Measurements from ENCODE around the gene AQP9.

Gene AQP9

DNA sequence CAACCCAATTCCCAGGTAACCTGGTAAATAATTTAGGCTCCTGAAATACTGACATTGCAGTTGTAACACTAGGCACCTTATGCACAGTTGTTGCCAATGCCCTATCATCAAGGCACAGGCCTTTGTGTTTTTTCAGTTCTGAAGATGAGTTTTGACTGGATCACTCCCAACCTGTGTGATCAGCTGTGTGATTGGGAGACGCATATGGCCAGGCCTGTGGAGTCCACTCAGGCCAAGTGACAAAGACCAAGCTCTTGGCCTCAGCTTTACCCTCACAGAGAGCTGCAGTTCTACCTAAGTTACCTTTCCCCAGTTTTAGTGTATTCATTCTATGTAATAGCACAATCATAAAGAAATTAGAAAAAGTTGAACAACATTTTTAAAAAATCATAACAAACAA lies 19.2 kb upstream of the AQP9 start:
- FAIRE-seq (no peak), DNase-seq (ENCODE audit: insufficient read length, low spot score) (no peak)
- TF ChIP-seq, protein P1, sequence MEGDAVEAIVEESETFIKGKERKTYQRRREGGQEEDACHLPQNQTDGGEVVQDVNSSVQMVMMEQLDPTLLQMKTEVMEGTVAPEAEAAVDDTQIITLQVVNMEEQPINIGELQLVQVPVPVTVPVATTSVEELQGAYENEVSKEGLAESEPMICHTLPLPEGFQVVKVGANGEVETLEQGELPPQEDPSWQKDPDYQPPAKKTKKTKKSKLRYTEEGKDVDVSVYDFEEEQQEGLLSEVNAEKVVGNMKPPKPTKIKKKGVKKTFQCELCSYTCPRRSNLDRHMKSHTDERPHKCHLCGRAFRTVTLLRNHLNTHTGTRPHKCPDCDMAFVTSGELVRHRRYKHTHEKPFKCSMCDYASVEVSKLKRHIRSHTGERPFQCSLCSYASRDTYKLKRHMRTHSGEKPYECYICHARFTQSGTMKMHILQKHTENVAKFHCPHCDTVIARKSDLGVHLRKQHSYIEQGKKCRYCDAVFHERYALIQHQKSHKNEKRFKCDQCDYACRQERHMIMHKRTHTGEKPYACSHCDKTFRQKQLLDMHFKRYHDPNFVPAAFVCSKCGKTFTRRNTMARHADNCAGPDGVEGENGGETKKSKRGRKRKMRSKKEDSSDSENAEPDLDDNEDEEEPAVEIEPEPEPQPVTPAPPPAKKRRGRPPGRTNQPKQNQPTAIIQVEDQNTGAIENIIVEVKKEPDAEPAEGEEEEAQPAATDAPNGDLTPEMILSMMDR (IDR thresholded peaks at IDR 0.05; ENCODE audit: insufficient read depth, missing control alignments): no peak

GRCh38 chr15:58124585-58124984 lies 13.6 kb upstream of the AQP9 start:
- FAIRE-seq (no peak), DNase-seq (ENCODE audit: insufficient read length, low spot score) (no peak)
- TF ChIP-seq, protein P1 (IDR thresholded peaks at IDR 0.05; ENCODE audit: insufficient read depth, missing control alignments): no peak

- DNase-seq (ENCODE audit: insufficient read length, low spot score) (no peak), FAIRE-seq (no peak)
- TF ChIP-seq, protein P1 (IDR thresholded peaks at IDR 0.05; ENCODE audit: insufficient read depth, missing control alignments): no peak
These were observed 12.8 kb upstream of the AQP9 start for GRCh38 chr15:58125333-58125732.

DNA sequence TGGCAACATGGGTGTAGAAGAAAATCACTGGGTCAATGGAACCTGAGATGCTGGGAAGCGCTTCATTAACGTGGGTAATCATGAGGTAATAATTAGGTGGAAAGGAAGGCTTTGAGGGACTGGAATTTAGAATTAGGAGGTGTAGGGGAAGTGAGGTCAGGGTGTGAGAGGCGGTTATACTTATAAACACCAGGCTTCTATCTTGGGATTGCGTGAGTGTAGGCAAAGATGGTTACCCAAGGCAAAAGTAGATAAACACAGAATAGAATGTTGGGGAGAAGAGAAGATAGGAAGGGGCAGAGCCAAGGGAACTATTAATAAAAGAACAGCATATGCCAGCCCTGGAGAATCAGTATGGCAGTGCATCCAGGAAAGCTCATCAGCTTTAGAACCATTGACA lies 3.3 kb upstream of the AQP9 start:
- FAIRE-seq (no peak), DNase-seq (ENCODE audit: insufficient read length, low spot score) (no peak)
- TF ChIP-seq, protein P1 (IDR thresholded peaks at IDR 0.05; ENCODE audit: insufficient read depth, missing control alignments): no peak

DNA sequence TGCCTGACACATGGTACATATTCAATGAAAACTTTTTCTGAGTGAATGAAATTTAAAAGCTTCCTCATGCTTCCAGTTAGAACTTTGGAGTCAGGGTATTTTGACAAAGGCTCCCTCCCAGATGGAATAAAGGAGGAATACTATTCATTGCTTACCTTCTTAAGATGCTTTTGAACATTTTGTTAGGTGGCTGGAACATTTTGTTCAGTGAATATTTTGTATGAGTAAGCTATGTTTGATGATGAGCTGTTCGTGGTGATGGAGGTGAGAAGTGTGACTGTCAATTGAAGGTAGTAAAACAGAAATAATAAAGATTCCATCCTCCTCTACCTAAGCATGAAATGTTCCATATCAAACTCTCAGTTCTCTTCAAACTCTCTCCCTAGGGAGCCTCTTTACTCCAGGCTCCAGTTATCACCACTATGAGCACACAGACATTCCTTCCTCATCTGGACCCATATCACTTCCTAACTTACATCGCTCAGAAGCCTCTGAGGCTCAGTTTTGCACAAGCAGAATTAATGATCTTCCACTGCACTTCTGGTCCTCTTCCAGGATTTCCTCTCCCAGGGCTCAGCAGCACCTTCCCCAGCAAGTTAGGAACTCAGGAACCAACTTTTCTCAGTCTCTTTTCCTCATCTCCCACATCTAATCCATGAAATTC lies 2.5 kb upstream of the AQP9 start:
- DNase-seq (ENCODE audit: insufficient read length, low spot score) (no peak), FAIRE-seq (no peak)
- TF ChIP-seq, protein P1 (IDR thresholded peaks at IDR 0.05; ENCODE audit: insufficient read depth, missing control alignments): no peak

GRCh38 chr15:58136731-58137130 lies 1.4 kb upstream of the AQP9 start:
- FAIRE-seq (no peak), DNase-seq (ENCODE audit: insufficient read length, low spot score) (no peak)
- TF ChIP-seq, protein P1 (IDR thresholded peaks at IDR 0.05; ENCODE audit: insufficient read depth, missing control alignments): no peak

DNA sequence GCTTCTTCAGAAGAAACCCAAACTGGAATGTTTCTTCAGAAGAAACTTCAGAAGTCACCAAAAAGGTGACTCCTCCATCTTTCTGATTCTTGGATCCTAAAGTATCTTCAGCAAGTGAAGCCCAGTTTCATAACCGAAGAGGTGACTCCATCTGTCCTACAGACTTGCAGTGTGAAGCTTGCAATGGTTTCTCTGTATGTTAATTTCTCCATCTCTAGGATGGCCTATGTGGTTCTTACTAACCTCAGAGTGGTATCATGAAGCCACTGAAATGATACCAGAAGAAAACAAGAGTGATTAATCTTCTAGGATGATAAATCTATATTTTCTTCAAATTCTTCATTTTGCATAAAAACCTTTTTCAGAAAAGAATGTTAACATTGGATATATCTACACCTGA lies 495 bp upstream of the AQP9 start:
- FAIRE-seq (no peak), DNase-seq (ENCODE audit: insufficient read length, low spot score) (no peak)
- TF ChIP-seq, protein P1 (IDR thresholded peaks at IDR 0.05; ENCODE audit: insufficient read depth, missing control alignments): no peak
